PC-3 (cell line): ENCODE data around the gene ZNRF4. TPM values are rescaled to one million over a fixed set of nuclear protein-coding genes. Genes with fewer than 3 reads are reported as not detected.
A peak's percentile ranks its signal among the peaks of the same experiment; 100 is the strongest.

Source experiments
- ATAC-seq: fragments of 200-7000 bp; cut with Tn5 transposase; 2 replicates; pipeline ENCODE4 v1.9.1; 2020; ENCODE audit warnings: mild to moderate bottlenecking, moderate library complexity
- BruUV-seq: library from RNA; stranded (reverse); fragments of 400-500 nt; replicated peaks from 2 replicates; lab custom pipeline; 2021; lab: Mats Ljungman, UMichigan
- CTCF ChIA-PET: fragments of 300-600 bp; sonication (Branson Sonifier 250); formaldehyde crosslinking; loops from one replicate; lab custom pipeline; 2022; ENCODE audit warnings: antibody characterized with exemption; lab: Charles Lee
- POLR2A ChIA-PET: fragments of 300-600 bp; sonication (Branson Sonifier 250); formaldehyde crosslinking; loops from one replicate; lab custom pipeline; 2022; ENCODE audit warnings: antibody characterized with exemption; ENCODE audit not compliant: unreplicated experiment; lab: Charles Lee
- DNase-seq: peaks from one replicate; pipeline ENCODE4 v3.0.0-alpha.2; 2015
- H2AFZ ChIP-seq: fragments of 300-600 bp; sonication (generic); 2 replicates; pipeline ENCODE4 v1.6.0; 2016; ENCODE audit warnings: antibody characterized with exemption, low read length
- H3F3A ChIP-seq: fragments of 300-600 bp; sonication (generic); one replicate; pipeline ENCODE4 v1.6.0; 2017; ENCODE audit warnings: antibody characterized with exemption, low read length, control low read depth, mild to moderate bottlenecking; ENCODE audit not compliant: unreplicated experiment
- H3K27ac ChIP-seq: fragments of 300-600 bp; sonication (generic); 2 replicates; pipeline ENCODE4 v1.5.1; 2016; ENCODE audit warnings: mild to moderate bottlenecking, low read length
- H3K27me3 ChIP-seq: fragments of 300-600 bp; sonication (generic); 2 replicates; pipeline ENCODE4 v1.6.1; 2016; ENCODE audit warnings: low read length, mixed read lengths
- H3K36me3 ChIP-seq: fragments of 300-600 bp; sonication (generic); 2 replicates; pipeline ENCODE4 v1.6.1; 2016; ENCODE audit warnings: low read depth, mixed run types, low read length, mixed read lengths
- H3K4me1 ChIP-seq: fragments of 300-600 bp; sonication (generic); 2 replicates; pipeline ENCODE4 v1.5.1; 2016; ENCODE audit warnings: low read length; ENCODE audit not compliant: insufficient read depth
- H3K4me2 ChIP-seq: fragments of 300-600 bp; sonication (generic); 2 replicates; pipeline ENCODE4 v1.6.0; 2016; ENCODE audit warnings: low read length
- H3K4me3 ChIP-seq: fragments of 300-600 bp; sonication (generic); 2 replicates; pipeline ENCODE4 v1.5.1; 2016; ENCODE audit warnings: mild to moderate bottlenecking, low read length, mixed read lengths
- H3K79me2 ChIP-seq: fragments of 300-600 bp; sonication (generic); 2 replicates; pipeline ENCODE4 v1.6.1; 2017; ENCODE audit warnings: low read length, mixed read lengths
- H3K9ac ChIP-seq: fragments of 300-600 bp; sonication (generic); 2 replicates; pipeline ENCODE4 v1.6.0; 2016; ENCODE audit warnings: mild to moderate bottlenecking, low read length
- H3K9me2 ChIP-seq: fragments of 300-600 bp; sonication (generic); replicated peaks from 2 replicates; pipeline ENCODE4 v1.6.1; 2016; ENCODE audit warnings: mixed run types, low read length, mixed read lengths
- H3K9me3 ChIP-seq: fragments of 300-600 bp; sonication (generic); 2 replicates; pipeline ENCODE4 v1.6.1; 2016; ENCODE audit warnings: low read length, mixed read lengths
- H4K20me1 ChIP-seq: fragments of 300-600 bp; sonication (generic); 2 replicates; pipeline ENCODE4 v1.6.1; 2016; ENCODE audit warnings: low read length, mixed read lengths
- CTCF ChIP-seq: fragments of 300-600 bp; sonication (generic); conservative IDR thresholded peaks from 2 replicates; pipeline ENCODE4 v1.5.1; 2017; ENCODE audit warnings: antibody characterized with exemption, low read depth, mild to moderate bottlenecking, low read length
- EZH2 ChIP-seq: fragments of 300-600 bp; sonication (generic); IDR thresholded peaks from one replicate; pipeline ENCODE4 v1.6.1; 2017; ENCODE audit warnings: antibody characterized with exemption, mild to moderate bottlenecking, low read length; ENCODE audit not compliant: unreplicated experiment
- EZH2phosphoT487 ChIP-seq: fragments of 300-600 bp; sonication (generic); IDR thresholded peaks from 2 replicates; pipeline ENCODE4 v1.6.1; 2018; ENCODE audit warnings: mild to moderate bottlenecking, antibody characterized with exemption, low read length, borderline replicate concordance
- intact Hi-C: fragments of 100-400 bp; cut with micrococcal nuclease; formaldehyde crosslinking; loops from 2 replicates; pipeline ENCODE4 v1.9.0; 2023
- total RNA-seq: library from RNA; depleted of rRNA; stranded (reverse); fragments of >200 nt; gene quantifications from 2 replicates; pipeline ENCODE4 v1.2.3, GENCODE V29; 2014

The ZNRF4 gene
- total RNA-seq, 1 experiment from 2014 or later = not detected

DNA sequence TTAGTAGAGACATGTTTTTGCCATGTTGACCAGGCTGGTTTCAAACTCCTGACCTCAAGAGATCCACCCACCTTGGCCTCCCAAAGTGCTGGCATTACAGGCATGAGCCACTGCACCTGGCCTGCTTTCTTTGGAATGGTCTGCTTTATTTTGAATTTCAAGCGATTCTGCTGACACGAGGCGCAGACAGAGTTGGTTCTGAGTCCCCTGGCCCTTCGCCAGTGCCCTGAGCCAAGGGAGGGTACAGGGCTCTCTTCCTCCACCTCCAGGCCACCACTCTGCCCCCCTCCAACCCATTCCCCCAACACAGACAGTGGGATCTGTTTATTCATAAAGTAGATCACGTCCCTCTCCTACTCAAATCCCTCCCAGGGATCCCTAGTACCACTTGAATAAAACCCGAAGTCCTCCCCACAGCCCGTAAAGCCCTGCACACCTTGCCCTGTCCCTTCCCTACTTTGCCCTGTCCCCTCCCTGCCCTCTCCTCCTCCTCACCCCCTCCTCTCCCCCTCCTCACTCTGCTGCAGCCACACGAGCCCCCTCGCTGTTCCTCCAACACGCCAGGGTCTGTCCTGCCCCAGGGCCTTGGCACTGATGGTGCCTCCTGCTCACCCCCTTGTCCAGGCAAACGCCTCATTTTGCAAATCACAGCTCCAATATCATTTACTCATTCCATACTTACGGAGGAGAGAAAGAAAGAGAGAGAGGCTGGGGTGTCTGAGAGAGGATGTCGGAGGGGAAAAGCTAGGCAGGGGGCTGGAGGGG lies 22.4 kb downstream of the ZNRF4 start:
- ATAC-seq (no peak), DNase-seq (no peak)
- Histone ChIP-seq H3K4me2 (no peak overlapping the region), H3K9me2 (no peaks in the 10 kb centered on the region), H3K4me1 (no peaks in the 10 kb centered on the region), H4K20me1 (no peaks in the 10 kb centered on the region), H2AFZ (no peak overlapping the region), H3K9ac (no peak overlapping the region), H3K79me2 (no peaks in the 10 kb centered on the region), H3K4me3 (no peak overlapping the region), H3K27ac (no peak overlapping the region), H3K36me3 (no peaks in the 10 kb centered on the region), H3K9me3 (no peaks in the 10 kb centered on the region), H3K27me3 (peaks cover 24% of the 10 kb centered on the region), H3F3A (no peaks in the 10 kb centered on the region)
- POLR2A ChIA-PET = no interaction called here
- no TSS peak for BruUV-seq
- intact Hi-C loops = no loop called here
- no peak for TF ChIP-seq EZH2
- no peak for TF ChIP-seq CTCF
- TF ChIP-seq EZH2phosphoT487 = no peak; the same call in 1 of the 2 replicates
- CTCF ChIA-PET = interaction anchor here (0.7 kb wide), 1 partner anchor 14 kb away, joined by 9 read pairs; no protein-coding TSS in a partner anchor

GRCh38 chr19:5478241-5478924 lies 23.2 kb downstream of the ZNRF4 start:
- Histone ChIP-seq H4K20me1 (no peaks in the 10 kb centered on the region), H3K4me1 (no peaks in the 10 kb centered on the region), H3K27ac (no peak overlapping the region), H3K9ac (no peak overlapping the region), H3K4me2 (no peak overlapping the region), H3F3A (no peaks in the 10 kb centered on the region), H3K9me3 (no peaks in the 10 kb centered on the region), H2AFZ (no peak overlapping the region), H3K9me2 (no peaks in the 10 kb centered on the region), H3K27me3 (peaks cover 24% of the 10 kb centered on the region), H3K79me2 (no peaks in the 10 kb centered on the region), H3K4me3 (no peak overlapping the region), H3K36me3 (no peaks in the 10 kb centered on the region)
- DNase-seq = no peak
- intact Hi-C loops = no loop called here
- TF ChIP-seq EZH2 = peak; percentile 18
- TF ChIP-seq CTCF = no peak
- TF ChIP-seq EZH2phosphoT487 = no peak
- no TSS peak for BruUV-seq
- ATAC-seq = no peak
- ChIA-PET CTCF (no interaction called here), POLR2A (no interaction called here)
